K562 (cell line): Measurements from ENCODE around the gene PDZRN4. TPM values are rescaled to one million over a fixed set of nuclear protein-coding genes. Genes with fewer than 3 reads are reported as not detected.

Experiments
- ATAC-seq: fragments of 200-7000 bp; cut with Tn5 transposase; 3 replicates; pipeline ENCODE4 v1.9.1; 2020; ENCODE audit warnings: moderate library complexity
- BruUV-seq: library from RNA; stranded (reverse); fragments of 400-500 nt; replicated peaks from 2 replicates; lab custom pipeline; 2021; lab: Mats Ljungman, UMichigan
- CTCF ChIA-PET: fragments of 300-600 bp; formaldehyde crosslinking; extraction: SDS; loops from one replicate; lab custom pipeline; 2021; ENCODE audit warnings: low intra/inter-chr PET ratio; lab: Yijun Ruan, JAX
- POLR2A ChIA-PET: fragments of 300-600, 350-650 bp; sonication (Branson Sonifier 250); formaldehyde crosslinking; extraction: SDS; loops from one replicate; lab custom pipeline; 2021; ENCODE audit warnings: antibody characterized with exemption, inconsistent platforms; lab: Yijun Ruan, JAX
- DNase-seq, 4 experiments: peaks; one replicate each; pipeline versions ENCODE4 v3.0.0 to v3.0.0-alpha.2; 2011 to 2018; ENCODE audit warnings: low spot score in 3 of 4, mixed read lengths in 3 of 4; ENCODE audit errors: extremely low read depth in 1 of 4
- FAIRE-seq: peaks from 2 replicates; lab custom pipeline; 2011; peaks lifted over from hg19 to GRCh38; lab: Jason Lieb, UNC
- H2AFZ ChIP-seq: 2 replicates; pipeline ENCODE4 v1.6.0; 2011; ENCODE audit warnings: low read depth, low read length, control low read depth, inconsistent platforms
- H3K27ac ChIP-seq: fragments of 200-600 bp; 3 replicates; pipeline ENCODE4 v1.8.0; 2011; ENCODE audit warnings: low read depth, mild to moderate bottlenecking, control low read depth, inconsistent platforms, low read length, moderate library complexity, mixed read lengths; ENCODE audit errors: extremely low read depth
- H3K27me3 ChIP-seq, 2 experiments: fragments of 300-600 bp in 1 of 2; 2 replicates in 1 of 2; 3 replicates in 1 of 2; pipeline versions ENCODE4 v1.6.0 to v1.8.0; 2011; ENCODE audit warnings: inconsistent platforms in 2 of 2, low read length in 2 of 2, mild to moderate bottlenecking in 1 of 2, mixed read lengths in 1 of 2, moderate library complexity in 1 of 2; ENCODE audit not compliant: control insufficient read depth in 2 of 2, insufficient read depth in 2 of 2
- H3K36me3 ChIP-seq: fragments of 300-600 bp; 3 replicates; pipeline ENCODE4 v1.8.0; 2011; ENCODE audit warnings: mild to moderate bottlenecking, low read length, inconsistent platforms; ENCODE audit not compliant: control insufficient read depth, insufficient read depth
- H3K4me1 ChIP-seq, 2 experiments: fragments of 200-600 bp in 1 of 2; replicated peaks in 1 of 2; 2 replicates in 1 of 2; 3 replicates in 1 of 2; pipeline versions ENCODE4 v1.5.1 to v1.8.0; 2011; ENCODE audit warnings: inconsistent platforms in 2 of 2, low read length in 2 of 2, mild to moderate bottlenecking in 1 of 2, mixed read lengths in 1 of 2, moderate library complexity in 1 of 2; ENCODE audit not compliant: control insufficient read depth in 2 of 2, insufficient read depth in 2 of 2
- H3K4me2 ChIP-seq: 2 replicates; pipeline ENCODE4 v1.6.1; 2011; ENCODE audit warnings: low read length, control low read depth, inconsistent platforms, mixed read lengths; ENCODE audit not compliant: insufficient read depth
- H3K4me3 ChIP-seq: fragments of 200-600 bp; sonication (generic), shearing (Covaris generic); 2 replicates; pipeline ENCODE4 v1.5.1; 2016; ENCODE audit warnings: control low read depth, inconsistent platforms
- H3K79me2 ChIP-seq: fragments of 200-600 bp; 3 replicates; pipeline ENCODE4 v1.8.0; 2011; ENCODE audit warnings: low read length, inconsistent platforms; ENCODE audit not compliant: control insufficient read depth, insufficient read depth
- H3K9ac ChIP-seq, 2 experiments: 2 replicates each; pipeline versions ENCODE4 v1.6.0 to v1.6.1; 2011; ENCODE audit warnings: low read depth in 2 of 2, low read length in 2 of 2, control low read depth in 1 of 2, inconsistent platforms in 1 of 2, mild to moderate bottlenecking in 1 of 2, mixed read lengths in 1 of 2; ENCODE audit not compliant: insufficient read depth in 1 of 2
- H3K9me1 ChIP-seq: one replicate; pipeline ENCODE4 v1.6.0; 2011; ENCODE audit warnings: inconsistent platforms, mild to moderate bottlenecking, low read length, moderate library complexity; ENCODE audit not compliant: control insufficient read depth, insufficient read depth
- H3K9me3 ChIP-seq: replicated peaks from 2 replicates; pipeline ENCODE4 v1.5.1; 2011; ENCODE audit warnings: low read depth, low read length, inconsistent platforms; ENCODE audit not compliant: control insufficient read depth, insufficient read depth
- H4K20me1 ChIP-seq: replicated peaks from 2 replicates; pipeline ENCODE4 v1.6.1; 2011; ENCODE audit warnings: low read length, inconsistent platforms, mixed read lengths; ENCODE audit not compliant: control insufficient read depth, insufficient read depth
- COPS2 ChIP-seq: fragments of 450-650 bp; conservative IDR thresholded peaks from 2 replicates; pipeline ENCODE4 v1.6.1; 2016; ENCODE audit warnings: mild to moderate bottlenecking, moderate library complexity
- EZH2 ChIP-seq: IDR thresholded peaks from 2 replicates; pipeline ENCODE4 v1.6.1; 2012; ENCODE audit warnings: low read depth, mild to moderate bottlenecking, inconsistent platforms, low read length, borderline replicate concordance
- NCOA1 ChIP-seq: fragments of 450-650 bp; IDR thresholded peaks from 2 replicates; pipeline ENCODE4 v1.6.1; 2016; ENCODE audit warnings: low read depth
- RBFOX2 ChIP-seq: fragments of 200-400 bp; formaldehyde crosslinking; IDR thresholded peaks from 2 replicates; pipeline ENCODE4 v1.6.1; 2017; ENCODE audit warnings: low read depth, mild to moderate bottlenecking, low read length, moderate library complexity
- SIX5 ChIP-seq, 2 experiments: IDR thresholded peaks; 2 replicates each; pipeline ENCODE4 v1.6.1; 2011; ENCODE audit warnings: low read length in 2 of 2, borderline replicate concordance in 1 of 2, low read depth in 1 of 2, mild to moderate bottlenecking in 1 of 2, moderate library complexity in 1 of 2; ENCODE audit not compliant: insufficient read depth in 1 of 2
- SREBF1 ChIP-seq: fragments of 150-350 bp; IDR thresholded peaks from 2 replicates; pipeline ENCODE4 v1.6.1; 2014; ENCODE audit warnings: antibody characterized with exemption, low read depth, low read length, borderline replicate concordance
- ZBTB8A ChIP-seq: fragments of 450-650 bp; IDR thresholded peaks from 2 replicates; pipeline ENCODE4 v1.6.1; 2018; ENCODE audit warnings: mild to moderate bottlenecking, moderate library complexity; ENCODE audit not compliant: partially characterized antibody
- ZNF124 ChIP-seq: sonication (generic); formaldehyde crosslinking; IDR thresholded peaks from 2 replicates; pipeline ENCODE4 v1.8.1; 2022; ENCODE audit warnings: missing genetic modification reagents
- ZNF668 ChIP-seq: fragments of 250-450 bp; sonication (Bioruptor Pico); IDR thresholded peaks from 2 replicates; pipeline ENCODE4 v1.8.0; 2022; ENCODE audit warnings: mild to moderate bottlenecking, inconsistent platforms
- WGBS: fragments of 100-300 bp; shearing (Covaris generic); methylation state at CpG from one replicate; pipeline ENCODE4 v1.1.6; 2016; ENCODE audit warnings: low coverage, mixed read lengths; ENCODE audit not compliant: insufficient coverage; ENCODE audit errors: missing lambda C conversion rate; 5-methylcytosine and 5-hydroxymethylcytosine counted together
- in situ Hi-C: fragments of 300-500 bp; cut with MboI; formaldehyde crosslinking; loops from 4 replicates; pipeline ENCODE4 v1.15.0; 2018; ENCODE audit warnings: inconsistent platforms, mixed read lengths
- intact Hi-C: fragments of 100-400 bp; cut with micrococcal nuclease; formaldehyde crosslinking; loops from 2 replicates; pipeline ENCODE4 v1.14.2; 2022
- polyA plus RNA-seq, 8 experiments: library from polyadenylated mRNA; depleted of rRNA in 4 of 8; stranded (reverse) in 5 of 8; unstranded in 3 of 8; fragments of >200 nt; fragmentation: Nextera tagmentation in 2 of 8; fragmentation: Illumina TruSeq in 1 of 8; extraction: Ambion mirVana in 2 of 8; extraction: Trizol in 1 of 8; gene quantifications; 2 replicates each; pipeline versions ENCODE4 v1.2.1 to v1.2.3, GENCODE V29; 2011 to 2014; ENCODE audit warnings: inconsistent platforms in 1 of 8, missing spikeins in 1 of 8
- total RNA-seq, 7 experiments: library from RNA; depleted of rRNA in 6 of 7; stranded (reverse); fragments of >200 nt in 6 of 7; fragmentation: Illumina TruSeq in 2 of 7; extraction: Trizol in 2 of 7; gene quantifications; 2 replicates each; pipeline versions ENCODE4 v1.2.1 to v1.2.3, GENCODE V29; 2011 to 2021; ENCODE audit warnings: low replicate concordance in 1 of 7
- TF ChIP-seq, protein P1 (sequence below): fragments of 450-650 bp; conservative IDR thresholded peaks from 2 replicates; pipeline ENCODE4 v1.6.1; 2016; ENCODE audit warnings: missing genetic modification characterization, low read depth, mild to moderate bottlenecking, control low read depth, missing compliant biosample characterization
- TF ChIP-seq, protein P2 (sequence below): fragments of 450-650 bp; formaldehyde crosslinking; IDR thresholded peaks from 2 replicates; pipeline ENCODE4 v1.4.0; 2022; ENCODE audit warnings: missing genetic modification characterization

Gene PDZRN4
- total and polyA plus RNA-seq, 9 of the 15 experiments (the other 6 are each of a cell fraction or from before 2014, with no cell fraction given): not detected

DNA sequence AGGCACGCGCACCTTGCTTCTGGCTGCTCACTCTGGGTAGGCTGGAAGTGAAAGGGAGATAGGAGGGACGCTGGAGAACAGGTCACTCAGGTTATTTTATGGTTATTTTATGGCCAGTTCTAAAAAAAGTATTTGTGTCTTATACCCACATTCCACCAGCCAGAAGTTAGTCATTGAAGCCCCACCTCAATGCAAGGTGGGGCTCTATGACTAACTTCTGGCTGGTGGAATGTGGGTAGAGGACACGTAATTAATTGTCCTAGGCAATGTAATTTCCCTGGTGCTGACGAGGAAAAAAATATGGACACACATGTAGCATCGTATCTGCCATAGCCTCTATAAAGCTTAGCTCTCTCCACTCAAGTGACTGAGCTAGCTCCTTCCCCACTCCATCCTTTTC, 104.9 kb downstream of the PDZRN4 start:
- ChIA-PET POLR2A (no interaction called here), CTCF (no interaction called here)
- no peak overlapping the region for H3K9ac ChIP-seq
- no peaks in the 10 kb centered on the region for H3K27me3 ChIP-seq
- H3K9me3 ChIP-seq: no peaks in the 10 kb centered on the region
- in situ Hi-C loops (loop anchor here (25.0 kb wide), 1 partner anchor 719 kb away; no protein-coding TSS in a partner anchor), intact Hi-C loops (no loop called here)
- BruUV-seq: no TSS peak
- no peak for FAIRE-seq
- H3K36me3 ChIP-seq: no peaks in the 10 kb centered on the region
- no peak overlapping the region for H3K4me3 ChIP-seq
- H3K4me1 ChIP-seq: no peaks in the 10 kb centered on the region
- no peak overlapping the region for H2AFZ ChIP-seq
- no peaks in the 10 kb centered on the region for H3K79me2 ChIP-seq
- no peak for DNase-seq
- TF ChIP-seq RBFOX2: no peak
- no peak for TF ChIP-seq ZNF124 (CRISPR knock-in tag)
- TF ChIP-seq, protein P1, sequence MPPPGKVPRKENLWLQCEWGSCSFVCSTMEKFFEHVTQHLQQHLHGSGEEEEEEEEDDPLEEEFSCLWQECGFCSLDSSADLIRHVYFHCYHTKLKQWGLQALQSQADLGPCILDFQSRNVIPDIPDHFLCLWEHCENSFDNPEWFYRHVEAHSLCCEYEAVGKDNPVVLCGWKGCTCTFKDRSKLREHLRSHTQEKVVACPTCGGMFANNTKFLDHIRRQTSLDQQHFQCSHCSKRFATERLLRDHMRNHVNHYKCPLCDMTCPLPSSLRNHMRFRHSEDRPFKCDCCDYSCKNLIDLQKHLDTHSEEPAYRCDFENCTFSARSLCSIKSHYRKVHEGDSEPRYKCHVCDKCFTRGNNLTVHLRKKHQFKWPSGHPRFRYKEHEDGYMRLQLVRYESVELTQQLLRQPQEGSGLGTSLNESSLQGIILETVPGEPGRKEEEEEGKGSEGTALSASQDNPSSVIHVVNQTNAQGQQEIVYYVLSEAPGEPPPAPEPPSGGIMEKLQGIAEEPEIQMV (tag): no peak
- no peak for TF ChIP-seq ZNF668 (CRISPR knock-in tag)
- no peak for TF ChIP-seq NCOA1
- no peak for TF ChIP-seq SREBF1
- TF ChIP-seq, protein P2, sequence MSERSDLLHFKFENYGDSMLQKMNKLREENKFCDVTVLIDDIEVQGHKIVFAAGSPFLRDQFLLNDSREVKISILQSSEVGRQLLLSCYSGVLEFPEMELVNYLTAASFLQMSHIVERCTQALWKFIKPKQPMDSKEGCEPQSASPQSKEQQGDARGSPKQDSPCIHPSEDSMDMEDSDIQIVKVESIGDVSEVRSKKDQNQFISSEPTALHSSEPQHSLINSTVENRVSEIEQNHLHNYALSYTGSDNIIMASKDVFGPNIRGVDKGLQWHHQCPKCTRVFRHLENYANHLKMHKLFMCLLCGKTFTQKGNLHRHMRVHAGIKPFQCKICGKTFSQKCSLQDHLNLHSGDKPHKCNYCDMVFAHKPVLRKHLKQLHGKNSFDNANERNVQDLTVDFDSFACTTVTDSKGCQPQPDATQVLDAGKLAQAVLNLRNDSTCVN (CRISPR knock-in tag): no peak
- no peak for TF ChIP-seq COPS2
- no peak for TF ChIP-seq ZBTB8A
- TF ChIP-seq EZH2: no peak
- TF ChIP-seq SIX5 (IDR thresholded peaks at IDR 0.05; ENCODE audit: borderline replicate concordance in 1 of 2, insufficient read depth in 1 of 2, low read depth in 1 of 2, low read length in 2 of 2): no peak
- 0% methylated on average over 6 of the region's 6 CpGs for WGBS
- no peaks in the 10 kb centered on the region for H3K9me1 ChIP-seq
- no peaks in the 10 kb centered on the region for H4K20me1 ChIP-seq
- no peak overlapping the region for H3K4me2 ChIP-seq
- no peak for ATAC-seq
- H3K27ac ChIP-seq: no peak overlapping the region
